Nucleus accumbens (tissue), 56 donors: Measurements from ENCODE around the gene FMNL1.

Experiments used
- DNase-seq, 56 donors: peaks; one replicate each; lab custom pipeline; 2025; lab: John Stamatoyannopoulos, UW

The FMNL1 gene

DNA sequence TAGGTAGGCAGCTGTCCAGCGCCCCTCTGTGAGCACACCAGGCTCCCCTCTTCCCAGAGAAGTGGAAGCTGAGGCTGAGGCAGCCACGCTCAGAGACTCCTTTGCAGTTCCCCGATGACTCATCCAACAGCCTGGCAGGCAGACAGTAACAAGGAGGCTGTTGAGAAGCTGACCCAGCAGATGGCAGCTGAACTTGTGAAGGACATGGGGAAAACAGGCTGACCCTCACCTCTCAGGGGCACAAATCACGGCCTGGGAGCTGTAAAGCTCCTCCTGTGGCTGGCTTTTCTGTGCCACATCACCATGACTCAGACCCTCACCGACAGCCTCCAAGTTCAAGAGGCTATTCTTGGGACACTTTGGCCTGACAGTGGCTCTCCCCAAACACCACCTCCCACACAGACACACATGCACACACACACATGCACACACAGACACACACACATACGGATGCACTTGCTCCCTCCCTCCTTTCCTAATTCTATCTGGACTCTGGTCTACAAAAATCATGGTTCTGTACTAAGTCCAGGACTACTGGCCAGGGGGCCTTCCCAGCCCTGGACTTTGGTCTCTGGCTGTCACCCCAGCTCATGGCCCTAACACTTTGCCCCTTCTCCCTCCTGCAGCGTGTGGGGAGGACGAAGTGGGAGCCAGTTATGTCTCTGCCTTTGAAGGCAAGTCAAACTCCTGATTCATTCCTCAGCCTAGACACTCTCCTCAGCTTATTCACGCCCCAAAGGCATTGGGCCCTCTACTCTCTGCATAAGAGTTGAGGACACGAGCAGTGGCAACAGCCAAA lies 71.9 kb downstream of the FMNL1 start:
- peak in 46 of 56 donors; percentile 14 to 87 (median 43) for DNase-seq

DNA sequence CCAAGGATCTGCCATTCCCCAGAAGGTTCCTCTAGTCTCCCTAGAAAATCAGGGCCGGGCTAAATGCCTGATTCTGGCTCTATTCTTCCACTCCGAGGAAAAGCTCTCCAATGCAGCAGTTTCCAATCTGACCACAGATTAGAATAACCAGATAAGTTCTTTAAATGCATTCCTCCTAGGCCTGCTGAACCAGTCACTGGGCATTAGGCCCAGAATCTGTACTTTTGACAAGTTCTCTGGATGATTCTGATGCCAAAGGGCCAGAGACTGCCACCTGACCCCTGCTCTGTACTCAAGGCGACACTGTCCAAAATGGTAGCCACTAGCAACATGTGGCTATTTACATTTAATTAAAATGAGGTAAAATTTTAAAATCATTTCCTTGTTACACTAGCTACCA lies 72.8 kb downstream of the FMNL1 start:
- peak in 1 of 56 donors; percentile 31 for DNase-seq

DNA sequence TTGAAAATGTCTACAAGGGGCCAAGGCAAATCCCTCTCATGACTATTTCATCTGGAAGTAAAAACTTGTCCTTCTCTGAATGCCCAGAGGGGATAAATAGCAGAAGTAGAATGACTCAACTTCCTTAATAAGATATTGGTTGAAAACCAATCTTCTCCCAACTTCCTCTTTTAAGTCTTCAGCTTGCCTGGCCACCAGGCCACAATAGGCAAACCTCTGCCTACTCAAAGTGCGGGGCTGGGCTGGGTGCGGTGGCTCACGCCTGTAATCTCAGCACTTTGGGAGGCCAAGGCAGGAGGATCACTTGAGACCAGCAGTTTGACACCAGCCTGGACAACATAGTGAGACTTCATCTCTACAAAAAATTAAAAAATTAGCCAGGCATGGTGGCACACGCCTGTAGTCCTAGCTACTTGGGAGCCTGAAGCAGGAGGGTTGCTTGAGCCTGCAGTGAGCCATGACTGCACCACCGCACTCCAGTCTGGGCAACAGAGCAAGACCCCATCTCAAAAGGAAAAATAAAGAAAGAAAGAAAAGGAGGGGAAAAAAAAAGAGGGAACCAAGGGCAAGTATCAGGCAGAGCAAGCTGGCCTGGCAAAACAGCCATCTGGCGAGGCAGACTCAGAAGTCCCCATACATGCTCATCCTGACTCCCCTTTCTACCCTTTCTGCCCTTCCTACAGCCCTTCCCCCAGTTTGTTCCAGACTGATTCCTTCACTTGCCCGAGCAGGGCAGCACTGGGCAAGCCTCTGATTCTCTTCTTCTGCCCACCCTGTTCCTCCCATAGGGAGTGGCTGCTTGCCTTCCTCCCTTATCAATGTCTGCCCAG lies 74.5 kb downstream of the FMNL1 start:
- no peak for DNase-seq

DNA sequence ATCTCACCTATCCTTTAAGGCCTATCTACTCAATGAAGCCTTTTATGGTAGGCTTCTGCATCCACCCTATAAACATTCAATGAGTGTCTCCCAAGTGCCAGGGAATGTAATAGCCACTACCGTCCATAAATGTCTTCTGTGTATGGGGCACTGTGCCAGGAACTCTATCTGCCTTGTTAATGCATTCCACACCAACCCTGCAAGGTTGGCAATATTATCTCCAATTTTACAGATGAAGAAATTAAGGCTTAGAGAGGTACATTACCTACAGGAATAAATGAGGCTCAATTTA lies 75.1 kb downstream of the FMNL1 start:
- DNase-seq, result no peak
